SK-N-MC (cell line): ENCODE data around the gene CLSTN2.

Experiments
- DNase-seq: peaks from one replicate; pipeline ENCODE4 v3.0.0-alpha.2; 2011; ENCODE audit warnings: low read depth, low spot score
- H3K27ac ChIP-seq: fragments of 200-600 bp; sonication (generic); 2 replicates; pipeline ENCODE4 v1.5.1; 2016; ENCODE audit warnings: mixed run types
- H3K36me3 ChIP-seq: fragments of 200-600 bp; sonication (generic); 2 replicates; pipeline ENCODE4 v1.6.1; 2017; ENCODE audit warnings: antibody characterized with exemption, low read length, mixed read lengths; ENCODE audit not compliant: insufficient read depth
- H3K4me3 ChIP-seq: fragments of 200-600 bp; sonication (generic); 2 replicates; pipeline ENCODE4 v1.5.1; 2016
- H3K9ac ChIP-seq: fragments of 200-600 bp; sonication (generic); 2 replicates; pipeline ENCODE4 v1.8.0; 2017; ENCODE audit warnings: mixed run types, mixed read lengths; ENCODE audit not compliant: insufficient read length
- H3K9me3 ChIP-seq: fragments of 200-600 bp; sonication (generic); 2 replicates; pipeline ENCODE4 v1.6.1; 2017; ENCODE audit warnings: low read depth, mild to moderate bottlenecking, antibody characterized with exemption, low read length, moderate library complexity, mixed read lengths
- EZH2 ChIP-seq: fragments of 200-600 bp; sonication (generic); IDR thresholded peaks from one replicate; pipeline ENCODE4 v1.6.1; 2017; ENCODE audit warnings: antibody characterized with exemption
- FOXP2 ChIP-seq: optimal IDR thresholded peaks from 2 replicates; pipeline ENCODE3; 2011; ENCODE audit warnings: mild to moderate bottlenecking, moderate library complexity; ENCODE audit not compliant: insufficient read depth; ENCODE audit errors: extremely low read length, control extremely low read depth
- POLR2AphosphoS5 ChIP-seq: IDR thresholded peaks from 2 replicates; pipeline ENCODE4 v1.6.1; 2012; ENCODE audit warnings: mild to moderate bottlenecking, low read depth, low read length, borderline replicate concordance

CLSTN2 gene

DNA sequence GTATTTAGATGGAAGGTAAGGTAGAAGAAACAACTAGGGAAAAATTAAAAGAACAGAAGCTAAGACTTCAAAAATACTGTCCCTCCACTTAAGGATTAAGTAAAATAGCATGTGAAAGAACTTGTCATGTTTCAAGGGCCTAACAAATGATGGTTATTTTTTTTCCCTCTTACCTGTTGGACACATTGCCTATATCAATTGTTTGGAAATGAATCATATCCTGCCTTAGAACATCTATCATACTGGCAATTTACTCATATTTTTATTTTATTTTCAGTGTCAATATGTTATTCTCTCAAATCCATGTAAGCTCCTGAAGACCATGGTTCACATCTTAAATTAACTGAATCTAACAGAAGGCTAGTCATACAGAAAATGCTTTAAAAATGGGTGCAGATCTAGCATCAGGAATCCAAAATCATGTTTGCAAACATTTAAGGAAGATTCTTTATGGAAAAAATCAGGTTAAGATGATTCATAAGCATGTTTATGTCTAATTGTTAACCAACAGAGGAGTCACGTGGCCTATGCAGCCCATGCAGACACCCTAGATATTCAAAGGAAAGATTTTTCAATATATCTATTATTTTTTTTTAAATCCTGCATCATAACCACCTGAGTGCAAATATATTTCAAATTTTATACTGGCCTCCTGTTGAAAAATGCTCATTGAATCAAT is 607.1 kb downstream of the CLSTN2 start:
- Histone ChIP-seq H3K9me3 (no peaks in the 10 kb centered on the region), H3K4me3 (no peak overlapping the region), H3K9ac (no peak overlapping the region), H3K36me3 (no peaks in the 10 kb centered on the region; the same call in 1 of the 2 replicates), H3K27ac (no peak overlapping the region)
- no peak for DNase-seq
- TF ChIP-seq POLR2AphosphoS5, result no peak
- no peak for TF ChIP-seq EZH2
- TF ChIP-seq FOXP2, result no peak

GRCh38 chr3:140545197-140545596 is 610.2 kb downstream of the CLSTN2 start:
- no peak overlapping the region for H3K27ac ChIP-seq
- H3K9ac ChIP-seq, result no peak overlapping the region
- H3K4me3 ChIP-seq, result no peak overlapping the region
- no peak for TF ChIP-seq FOXP2
- TF ChIP-seq POLR2AphosphoS5, result no peak
- no peak for TF ChIP-seq EZH2
- no peak for DNase-seq
- H3K36me3 ChIP-seq, result no peaks in the 10 kb centered on the region; the same call in 1 of the 2 replicates
- no peaks in the 10 kb centered on the region for H3K9me3 ChIP-seq

DNA sequence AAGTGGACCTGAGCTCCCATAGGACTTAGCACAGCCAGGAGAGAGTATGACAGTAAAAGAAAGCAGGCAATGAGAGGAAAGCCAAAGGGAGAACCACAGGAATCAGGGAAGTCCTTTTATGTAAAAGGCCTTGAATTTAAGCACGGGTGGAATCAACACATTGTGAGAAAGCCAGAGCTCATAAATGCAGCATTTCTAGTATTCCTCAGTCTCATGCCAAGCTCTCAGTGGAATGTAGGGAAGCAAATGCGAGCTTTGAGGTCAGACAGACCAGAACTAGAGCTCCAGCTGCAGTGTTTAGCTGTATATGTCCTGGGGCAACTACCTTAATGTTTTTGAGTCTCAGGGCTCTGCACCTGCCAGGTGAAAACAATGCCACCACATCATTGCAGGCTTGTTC is 610.8 kb downstream of the CLSTN2 start:
- no peak for DNase-seq
- H3K27ac ChIP-seq, result no peak overlapping the region
- no peaks in the 10 kb centered on the region; the same call in 1 of the 2 replicates for H3K36me3 ChIP-seq
- no peak overlapping the region for H3K9ac ChIP-seq
- no peak overlapping the region for H3K4me3 ChIP-seq
- TF ChIP-seq FOXP2 (no peak), POLR2AphosphoS5 (no peak), EZH2 (no peak)
- H3K9me3 ChIP-seq, result no peaks in the 10 kb centered on the region

- no peak for DNase-seq
- Histone ChIP-seq H3K36me3 (no peaks in the 10 kb centered on the region; the same call in 1 of the 2 replicates), H3K9me3 (no peaks in the 10 kb centered on the region), H3K27ac (no peak overlapping the region), H3K4me3 (no peak overlapping the region), H3K9ac (no peak overlapping the region)
- no peak for TF ChIP-seq FOXP2
- no peak for TF ChIP-seq POLR2AphosphoS5
- no peak for TF ChIP-seq EZH2
These were observed 611.7 kb downstream of the CLSTN2 start for GRCh38 chr3:140546649-140547048.

DNA sequence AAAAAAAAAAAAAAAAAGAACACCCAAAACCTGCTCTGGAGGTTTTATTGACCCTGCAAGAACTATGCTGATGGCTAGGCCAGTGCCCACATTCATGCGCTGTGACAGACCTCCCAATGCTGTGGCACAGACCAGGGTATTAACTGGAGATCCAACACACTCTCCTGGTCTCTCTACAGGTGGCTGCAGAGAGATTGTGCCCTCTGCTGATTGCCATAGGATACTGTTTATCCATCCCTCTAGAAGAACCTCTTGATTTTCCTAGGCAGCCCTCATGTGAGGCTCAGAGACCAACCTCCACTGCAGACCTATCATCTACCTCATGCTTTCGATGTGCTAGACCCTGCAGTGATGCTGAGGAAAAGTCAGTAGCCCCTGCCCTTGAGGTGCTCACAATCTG is 617.4 kb downstream of the CLSTN2 start:
- Histone ChIP-seq H3K9ac (no peak overlapping the region), H3K9me3 (no peaks in the 10 kb centered on the region), H3K36me3 (no peaks in the 10 kb centered on the region; the same call in 1 of the 2 replicates), H3K27ac (no peak overlapping the region), H3K4me3 (no peak overlapping the region)
- TF ChIP-seq EZH2 (no peak), FOXP2 (no peak), POLR2AphosphoS5 (no peak)
- DNase-seq, result no peak

GRCh38 chr3:140552898-140553297 is 617.9 kb downstream of the CLSTN2 start:
- Histone ChIP-seq H3K9me3 (no peaks in the 10 kb centered on the region), H3K9ac (no peak overlapping the region), H3K4me3 (no peak overlapping the region), H3K36me3 (no peaks in the 10 kb centered on the region; the same call in 1 of the 2 replicates), H3K27ac (no peak overlapping the region)
- no peak for DNase-seq
- TF ChIP-seq EZH2, result no peak
- no peak for TF ChIP-seq POLR2AphosphoS5
- no peak for TF ChIP-seq FOXP2

DNA sequence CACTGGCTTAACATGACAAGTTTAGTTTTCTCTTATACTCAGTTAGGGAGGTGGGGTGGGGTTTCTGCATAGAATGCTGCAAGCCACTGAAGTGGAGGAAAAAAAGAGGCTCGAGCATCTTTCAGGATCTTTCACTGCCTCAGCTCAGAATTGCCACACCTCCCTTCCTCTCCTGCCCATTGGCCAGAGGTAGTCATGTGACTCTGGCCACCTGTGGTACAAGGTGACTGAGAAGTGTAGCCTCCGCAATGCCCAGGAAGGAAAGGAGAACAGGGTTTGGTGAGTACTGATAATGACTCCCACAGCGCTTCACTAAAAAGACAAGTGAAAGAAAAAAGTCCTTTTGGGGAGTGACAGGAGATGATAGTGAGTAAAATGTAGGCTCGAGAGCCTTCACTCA is 618.6 kb downstream of the CLSTN2 start:
- no peak for DNase-seq
- TF ChIP-seq FOXP2 (no peak), POLR2AphosphoS5 (no peak), EZH2 (no peak)
- Histone ChIP-seq H3K4me3 (no peak overlapping the region), H3K9me3 (no peaks in the 10 kb centered on the region), H3K27ac (no peak overlapping the region), H3K9ac (no peak overlapping the region), H3K36me3 (no peaks in the 10 kb centered on the region; the same call in 1 of the 2 replicates)

GRCh38 chr3:140555666-140556065 is 620.7 kb downstream of the CLSTN2 start:
- TF ChIP-seq POLR2AphosphoS5 (no peak), EZH2 (no peak), FOXP2 (no peak)
- DNase-seq, result no peak
- Histone ChIP-seq H3K27ac (no peak overlapping the region), H3K36me3 (no peaks in the 10 kb centered on the region; the same call in 1 of the 2 replicates), H3K9me3 (no peaks in the 10 kb centered on the region), H3K9ac (no peak overlapping the region), H3K4me3 (no peak overlapping the region)

DNA sequence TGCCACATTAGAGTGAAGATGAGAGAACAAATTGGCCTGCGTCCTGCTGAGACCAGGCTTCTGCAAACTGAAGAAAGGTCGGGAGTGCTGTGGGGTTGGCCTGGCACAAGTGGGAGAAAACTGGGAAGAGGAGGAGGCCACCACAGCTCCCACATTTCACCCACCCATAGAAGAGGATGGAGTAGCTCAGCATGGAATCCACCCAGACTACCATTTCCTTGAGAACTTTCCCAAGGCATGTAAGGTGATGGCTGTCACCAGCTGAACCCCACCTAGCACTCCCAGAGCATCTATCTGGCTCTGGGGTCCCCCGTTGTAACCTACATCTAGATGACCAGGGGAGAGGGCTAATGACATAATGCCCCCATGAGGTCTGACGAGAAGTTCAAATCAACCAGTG is 622.5 kb downstream of the CLSTN2 start:
- TF ChIP-seq EZH2, result no peak
- no peak for TF ChIP-seq POLR2AphosphoS5
- no peak for TF ChIP-seq FOXP2
- H3K4me3 ChIP-seq, result no peak overlapping the region
- H3K36me3 ChIP-seq, result peaks cover 4% of the 10 kb centered on the region
- H3K9me3 ChIP-seq, result no peaks in the 10 kb centered on the region
- H3K9ac ChIP-seq, result no peak overlapping the region
- no peak for DNase-seq
- H3K27ac ChIP-seq, result no peak overlapping the region
